AG09319 (cell line): ENCODE measurements around the gene TFAM.

Experiments used
- DNase-seq: peaks from one replicate; pipeline ENCODE4 v3.0.0-alpha.2; 2010; ENCODE audit warnings: low read depth; ENCODE audit errors: extremely low read depth
- CTCF ChIP-seq: IDR thresholded peaks from 2 replicates; pipeline ENCODE4 v1.5.1; 2011; ENCODE audit warnings: low read depth, mild to moderate bottlenecking, inconsistent platforms, low read length, moderate library complexity

Gene TFAM

GRCh38 chr10:58433066-58433465 is 47.9 kb downstream of the TFAM start:
- no peak for TF ChIP-seq CTCF
- no peak for DNase-seq

- no peak for DNase-seq
- no peak for TF ChIP-seq CTCF
These were observed 48.4 kb downstream of the TFAM start for GRCh38 chr10:58433571-58433970.

DNA sequence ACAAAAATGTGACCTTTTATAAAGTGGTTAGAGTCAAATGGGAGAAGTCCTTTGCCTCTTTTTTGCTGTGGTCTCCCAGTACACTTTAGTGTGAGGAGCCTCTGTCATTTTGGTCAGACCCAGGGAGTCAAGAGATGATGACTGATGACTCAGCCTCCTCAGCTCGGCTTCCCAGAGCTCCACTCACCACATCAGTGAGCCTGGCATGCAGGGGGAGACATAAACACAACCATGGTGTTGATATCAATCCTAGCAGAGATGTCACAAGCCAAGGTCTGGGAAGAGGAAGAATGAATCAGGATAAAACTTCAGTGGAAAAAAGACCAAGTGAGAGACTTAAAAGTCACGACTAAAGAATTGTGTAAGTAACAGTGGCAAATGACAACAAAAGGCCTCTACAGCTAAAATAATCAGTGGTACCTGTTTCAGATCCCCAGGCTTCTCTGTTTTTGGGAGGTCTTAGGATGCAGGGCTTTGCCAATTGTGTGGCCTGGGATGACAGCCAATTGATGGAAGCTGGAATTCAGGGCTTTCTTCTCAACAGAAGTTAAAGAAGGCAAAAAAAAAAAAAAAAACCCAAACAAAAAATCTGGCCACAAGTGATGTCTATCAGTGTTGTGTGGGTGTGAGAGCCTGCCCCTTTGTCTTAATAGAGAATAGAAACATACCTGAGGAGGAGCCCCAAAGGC is 50.2 kb downstream of the TFAM start:
- TF ChIP-seq CTCF: peak; percentile 10
- peak; percentile 94 for DNase-seq

DNA sequence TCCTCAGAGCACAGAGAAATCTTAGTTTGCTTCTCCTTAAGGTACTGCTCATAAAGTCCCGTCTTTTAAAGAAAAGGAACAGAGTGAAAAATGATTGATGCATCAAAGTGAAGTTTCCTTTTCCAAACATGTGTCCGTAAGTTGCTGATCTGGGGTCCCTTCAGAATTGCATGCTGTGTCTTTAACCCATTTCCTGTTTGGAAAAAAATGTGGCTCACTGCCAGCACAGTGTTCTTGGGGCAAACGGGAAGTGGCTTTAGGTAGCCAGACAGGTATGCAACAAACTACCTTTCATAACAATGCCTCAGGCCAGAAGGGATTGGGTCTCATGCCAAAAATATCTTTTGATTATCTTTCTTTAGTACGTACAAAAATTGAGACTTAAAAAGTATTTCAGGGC is 50.9 kb downstream of the TFAM start:
- no peak for DNase-seq
- no peak for TF ChIP-seq CTCF

GRCh38 chr10:58438340-58438871 is 53.2 kb downstream of the TFAM start:
- DNase-seq: peak; percentile 76
- no peak for TF ChIP-seq CTCF

DNA sequence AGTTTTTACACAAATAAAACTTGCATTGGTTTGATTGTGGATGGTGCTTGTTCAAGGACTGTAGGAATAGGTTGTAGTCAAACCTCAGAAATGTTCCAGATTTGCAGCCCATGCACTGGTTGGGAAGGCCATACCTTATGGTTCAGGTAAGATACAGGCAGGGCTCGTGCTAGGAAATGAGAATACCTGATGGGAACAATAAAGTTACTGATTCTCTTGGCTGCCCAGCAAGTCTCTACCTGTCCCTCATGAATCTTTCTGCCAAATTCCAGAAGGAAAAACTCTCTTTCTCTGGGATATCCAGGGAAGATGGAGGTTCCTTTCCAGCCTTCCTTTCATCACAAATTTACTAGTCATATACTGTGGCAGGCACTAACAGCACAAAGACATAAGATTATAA is 53.8 kb downstream of the TFAM start:
- no peak for DNase-seq
- no peak for TF ChIP-seq CTCF

- TF ChIP-seq CTCF: no peak
- DNase-seq: no peak
These were observed 54.6 kb downstream of the TFAM start for GRCh38 chr10:58439632-58440364.
